GM21447 (cell line): ENCODE data around the gene DCUN1D5.

ENCODE experiments used
- ATAC-seq: cut with Tn5 transposase; IDR thresholded peaks from one replicate; pipeline ENCODE4 v1.9.1; 2021; ENCODE audit not compliant: unreplicated experiment

Gene DCUN1D5

DNA sequence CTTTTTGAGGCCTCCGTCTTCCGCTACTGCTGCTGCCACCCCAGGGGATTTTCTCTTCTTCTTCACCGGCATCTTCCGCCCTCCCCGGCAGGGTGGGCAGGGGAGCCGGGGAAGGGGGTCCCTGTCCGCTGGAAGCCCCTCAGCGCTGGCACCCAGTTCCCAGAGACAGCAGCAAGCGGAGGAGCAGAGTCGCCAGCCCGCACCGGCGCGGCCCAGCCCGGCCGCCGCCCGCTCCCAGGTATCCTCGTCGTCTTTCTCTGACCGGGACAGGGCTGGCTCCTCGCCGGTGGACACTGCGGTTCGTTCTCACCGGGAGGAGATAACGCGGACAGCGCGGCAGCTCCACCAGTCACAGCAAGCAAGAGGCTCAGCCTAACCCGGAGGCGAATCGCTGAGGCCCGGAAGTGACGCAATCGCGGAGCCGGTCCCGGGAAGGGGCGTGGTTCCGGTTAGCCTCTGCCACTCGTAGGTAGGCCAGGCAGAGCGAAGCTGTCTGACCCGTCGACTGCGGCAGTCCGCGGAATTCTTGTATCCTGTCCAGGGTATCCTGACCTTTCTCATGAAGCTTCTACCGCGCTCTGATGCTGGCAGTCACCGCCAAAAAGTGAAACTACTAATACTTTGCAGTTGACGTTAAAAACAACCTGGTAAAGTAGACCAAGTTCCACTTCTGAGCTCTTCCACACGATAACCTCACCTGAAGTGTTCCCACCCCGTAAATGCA is at the start of gene DCUN1D5:
TSS of gene DCUN1D5 (minus strand) at position 360 of the 724 bp plus-strand sequence. CDS start at position 72, 288 bp downstream.
- peak; percentile 99 for ATAC-seq

- ATAC-seq: no peak
Observed at GRCh38 chr11:103125462-103125861, 33.5 kb upstream of the DCUN1D5 start.

DNA sequence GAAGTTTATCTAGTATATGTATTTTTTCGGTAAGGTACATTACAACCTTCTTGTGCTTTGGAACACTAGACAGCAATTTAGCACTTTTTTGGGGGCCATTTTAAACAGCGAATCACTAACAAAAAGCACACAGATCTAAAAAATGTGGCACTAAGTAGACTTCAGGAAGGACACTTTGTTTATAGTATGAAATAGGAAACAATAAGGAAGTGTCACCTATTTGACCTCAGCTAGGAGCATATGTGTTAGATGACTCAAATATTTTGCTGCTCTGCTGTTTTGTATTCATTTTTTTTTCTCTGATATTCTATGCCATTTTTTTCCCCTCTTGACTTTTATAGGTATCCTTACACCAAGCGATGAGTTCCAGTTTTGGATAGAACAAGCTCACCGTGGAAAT is 22.9 kb upstream of the DCUN1D5 start:
- ATAC-seq: no peak

- no peak for ATAC-seq
Observed at GRCh38 chr11:103112364-103112763, 20.4 kb upstream of the DCUN1D5 start.

- ATAC-seq: no peak
Observed at GRCh38 chr11:103111400-103111799, 19.4 kb upstream of the DCUN1D5 start.

DNA sequence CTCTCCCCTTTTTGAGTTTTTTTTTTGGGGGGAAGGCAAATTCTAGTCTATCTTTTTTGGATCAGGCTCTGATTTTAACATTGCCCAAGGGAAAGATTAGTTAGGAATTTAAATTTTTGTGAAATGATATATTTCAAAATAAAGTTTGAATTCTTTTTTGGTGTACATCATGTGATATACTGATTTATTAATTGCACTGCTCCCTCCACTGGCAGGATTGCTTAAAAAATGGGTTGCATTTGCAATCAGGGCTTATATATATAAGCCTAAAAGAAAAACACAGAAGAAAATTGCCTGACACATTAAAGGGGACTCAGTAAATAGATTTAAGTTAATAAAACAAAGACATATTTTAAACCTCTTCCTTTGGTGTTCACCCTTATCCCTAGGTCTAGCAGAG is 18.4 kb upstream of the DCUN1D5 start:
- no peak for ATAC-seq

GRCh38 chr11:103109818-103110388 is 17.9 kb upstream of the DCUN1D5 start:
- peak; percentile 21 for ATAC-seq

- peak; percentile 98 for ATAC-seq
Observed at GRCh38 chr11:103108933-103109817, 17.2 kb upstream of the DCUN1D5 start, which contains the start of gene DYNC2H1. Gene DYNC2H1 (plus strand): TSS chr11:103109426. CDS start chr11:103109575, 149 bp downstream.

GRCh38 chr11:103097279-103097678 is 5.3 kb upstream of the DCUN1D5 start:
- ATAC-seq: no peak

DNA sequence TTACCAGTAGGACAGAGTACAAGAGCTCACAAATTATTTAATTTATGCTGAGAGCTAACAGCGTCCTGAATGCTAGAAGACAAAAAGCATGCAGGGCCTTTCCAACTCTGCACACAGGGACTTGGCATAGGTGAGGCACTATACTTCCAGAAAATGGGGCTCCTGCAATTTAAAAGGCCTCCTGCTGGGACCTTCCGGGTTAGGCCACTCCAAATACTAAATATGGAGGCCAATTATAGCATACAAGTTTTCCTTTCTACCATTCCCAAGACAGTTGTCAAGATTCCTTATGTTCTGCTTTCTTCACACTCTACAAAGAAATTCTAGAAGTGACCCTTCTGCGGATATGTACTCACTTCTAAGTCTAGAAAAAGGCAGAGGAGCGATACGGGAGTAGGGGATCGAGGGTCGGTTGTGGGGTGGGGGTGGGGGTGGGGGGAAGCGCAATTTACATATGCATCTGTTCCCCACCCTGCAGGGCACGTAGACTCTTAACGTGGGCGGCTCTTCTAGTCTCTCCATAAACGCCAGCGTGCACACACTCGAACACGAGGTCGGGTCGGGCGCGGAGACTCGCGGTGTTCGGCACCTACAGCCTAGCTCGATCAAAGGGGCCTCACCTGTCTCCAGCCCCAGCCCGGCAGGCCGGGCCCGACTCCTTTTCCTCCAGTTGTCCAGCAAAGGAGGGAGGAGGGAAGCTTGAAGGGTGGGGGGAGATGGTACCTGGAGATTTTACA is 728 bp downstream of the DCUN1D5 start:
- ATAC-seq: peak; percentile 46

GRCh38 chr11:103086461-103086860 is 5.5 kb downstream of the DCUN1D5 start:
- no peak for ATAC-seq

- no peak for ATAC-seq
Observed at GRCh38 chr11:103085758-103086365, 6.1 kb downstream of the DCUN1D5 start.

GRCh38 chr11:103079833-103080232 is 12.1 kb downstream of the DCUN1D5 start:
- no peak for ATAC-seq

DNA sequence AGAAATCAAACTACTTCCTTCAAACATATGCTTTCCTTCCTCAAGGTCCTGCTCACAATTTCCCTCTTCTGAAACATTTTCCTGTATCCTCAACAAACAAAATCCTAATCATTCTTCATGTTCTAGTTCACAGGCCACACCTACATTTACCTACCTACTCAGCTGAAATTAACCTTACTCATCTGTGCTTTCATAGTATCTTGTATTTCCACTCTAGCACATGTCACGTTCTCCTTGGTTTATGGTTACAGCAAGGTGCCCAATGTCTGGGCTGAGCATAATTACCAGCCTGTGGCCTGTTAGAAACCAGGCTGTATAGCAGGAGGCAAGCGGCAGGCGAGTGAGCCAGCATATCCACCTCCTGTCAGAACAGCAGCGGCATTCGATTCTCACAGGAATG is 13.2 kb downstream of the DCUN1D5 start:
- ATAC-seq: no peak

DNA sequence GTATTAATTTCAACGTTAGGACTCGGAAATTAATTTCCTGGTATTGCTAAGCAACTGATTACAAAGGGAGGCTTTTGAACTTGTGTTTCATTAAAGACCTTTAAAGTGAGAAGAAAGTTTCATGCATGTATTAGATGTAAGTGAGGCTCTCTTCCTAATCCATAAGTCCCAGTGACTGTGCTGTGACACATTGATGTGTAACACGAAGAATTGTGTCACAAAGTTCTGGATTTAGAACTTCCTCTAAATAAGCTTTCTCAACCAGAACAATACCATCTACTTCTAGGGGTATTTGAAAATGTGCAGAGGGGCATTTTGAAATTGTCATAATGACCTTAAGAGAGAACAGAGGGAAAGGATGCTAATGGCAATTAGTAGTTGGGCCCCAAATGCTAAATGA is 14.4 kb downstream of the DCUN1D5 start:
- no peak for ATAC-seq

- no peak for ATAC-seq
Observed at GRCh38 chr11:103076361-103076760, 15.6 kb downstream of the DCUN1D5 start.

- no peak for ATAC-seq
Observed at GRCh38 chr11:103071008-103071407, 21.0 kb downstream of the DCUN1D5 start.

DNA sequence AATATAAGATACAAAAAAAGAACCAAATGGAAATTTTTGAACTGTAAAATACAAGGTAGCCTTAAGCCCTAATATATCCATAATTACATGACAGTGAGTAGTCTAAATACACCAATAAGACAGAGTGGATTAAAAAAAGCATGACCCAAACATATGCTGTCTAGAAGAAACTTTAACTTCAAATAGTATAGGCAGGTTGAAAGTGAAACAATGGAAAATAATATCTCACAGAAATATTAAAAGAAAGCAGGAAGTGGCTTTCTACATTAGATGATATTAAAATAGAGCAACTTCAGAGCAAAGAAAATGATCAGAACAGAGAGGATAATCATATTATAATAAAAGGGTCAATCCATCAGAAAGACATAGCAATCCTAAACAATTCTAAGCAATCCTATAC is 21.8 kb downstream of the DCUN1D5 start:
- peak; percentile 65 for ATAC-seq

GRCh38 chr11:103069367-103069766 is 22.6 kb downstream of the DCUN1D5 start:
- no peak for ATAC-seq

DNA sequence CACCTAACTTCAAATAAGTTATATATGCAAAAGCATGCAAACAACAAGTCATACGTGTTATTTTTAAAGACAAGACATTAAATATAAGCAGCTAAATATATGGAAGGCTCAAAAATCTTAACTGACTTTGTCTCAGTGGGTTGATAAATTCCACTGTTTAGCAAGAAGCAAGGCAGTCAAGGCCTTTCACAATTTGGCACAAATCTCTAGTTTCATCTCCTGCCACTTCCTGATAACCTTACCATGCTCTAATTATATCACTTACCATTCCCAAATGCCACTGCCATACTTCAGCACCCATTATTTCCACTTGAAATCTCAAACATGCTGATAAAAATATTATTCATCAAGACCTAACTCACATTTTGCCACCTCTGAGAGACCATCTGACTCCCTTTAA is 24.8 kb downstream of the DCUN1D5 start:
- no peak for ATAC-seq

GRCh38 chr11:103061656-103062055 is 30.3 kb downstream of the DCUN1D5 start:
- ATAC-seq: no peak
